GM10847 (cell line): Measurements from ENCODE around the gene MAEA.

Source experiments
- POLR2A ChIP-seq: IDR thresholded peaks from 2 replicates; pipeline ENCODE4 v1.6.1; 2011; ENCODE audit not compliant: insufficient read length; ENCODE audit errors: extremely low read depth

The MAEA gene

DNA sequence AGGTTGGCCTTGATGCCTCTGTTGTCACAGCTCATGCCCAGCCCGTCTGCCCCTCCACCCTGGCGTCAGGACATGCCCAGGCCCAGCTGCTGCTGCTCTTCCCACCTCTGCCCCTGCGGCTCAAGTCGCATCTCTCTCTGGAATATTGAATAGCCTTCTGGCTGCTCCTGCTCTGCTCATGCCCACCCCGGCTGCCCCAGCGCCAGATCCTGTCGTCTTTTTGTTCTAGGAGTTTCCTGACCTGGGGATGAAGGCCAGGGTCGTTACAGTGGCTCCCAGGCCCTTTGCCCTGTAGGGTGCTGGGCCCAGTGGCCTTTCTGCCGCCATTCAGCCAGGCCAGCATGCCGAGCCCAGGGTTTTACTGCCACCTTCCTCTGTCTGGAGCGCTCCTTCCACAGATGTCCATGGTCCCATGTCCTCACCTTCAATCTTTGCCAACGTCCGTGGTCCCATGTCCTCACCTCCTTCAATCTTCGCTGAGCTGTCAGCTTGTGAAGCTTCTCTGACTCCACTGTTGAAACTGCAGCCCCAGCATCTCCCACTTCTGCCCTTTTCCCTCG, 9.7 kb downstream of the MAEA start:
- TF ChIP-seq POLR2A, result no peak

DNA sequence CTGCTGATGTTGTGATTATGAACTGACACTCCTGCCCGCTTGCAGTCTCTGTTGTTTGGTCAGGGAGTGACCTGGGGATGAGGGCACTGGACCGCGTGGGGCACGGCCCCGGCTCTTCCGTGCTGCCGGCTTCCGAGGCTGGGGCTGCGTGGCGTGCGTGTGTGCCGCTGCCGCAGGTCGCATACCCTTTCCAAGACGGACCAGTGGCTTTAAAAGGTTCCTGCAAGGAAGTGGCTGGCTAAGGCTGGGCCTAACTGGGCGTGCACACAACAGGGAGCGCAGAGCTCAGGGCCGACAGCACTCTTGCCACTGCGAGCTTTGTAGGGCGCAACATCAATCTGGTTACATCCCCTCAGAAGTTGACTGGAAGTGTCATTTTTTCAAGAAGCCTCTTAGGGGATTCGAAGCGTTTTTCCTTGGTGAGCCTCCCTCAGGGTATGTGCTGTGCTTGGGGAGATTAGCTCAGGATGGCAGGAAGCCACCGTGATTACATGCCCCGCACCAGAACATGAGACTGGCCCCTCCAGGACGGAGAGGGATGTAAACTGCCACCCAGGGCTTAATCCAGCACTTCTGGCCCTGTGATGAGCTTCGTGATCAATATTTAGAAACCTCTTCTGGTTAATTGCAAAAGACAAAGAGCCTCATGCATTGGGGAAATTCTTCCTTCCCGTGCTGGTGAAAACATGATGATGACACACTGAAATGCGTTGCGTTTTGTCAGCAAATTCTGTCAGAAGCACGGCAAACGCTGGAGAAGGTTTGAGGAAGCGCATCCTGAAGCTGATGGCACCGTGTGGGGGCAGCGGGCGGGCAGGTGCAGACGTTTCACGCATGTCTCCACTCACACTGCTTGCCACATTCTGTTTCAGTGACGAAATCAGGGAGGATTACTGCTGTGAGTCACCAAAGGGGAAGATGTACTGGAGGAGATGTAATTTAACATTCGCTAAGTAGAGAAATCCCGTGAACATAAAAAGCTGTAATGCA, 11.1 kb downstream of the MAEA start:
- TF ChIP-seq POLR2A, result no peak

DNA sequence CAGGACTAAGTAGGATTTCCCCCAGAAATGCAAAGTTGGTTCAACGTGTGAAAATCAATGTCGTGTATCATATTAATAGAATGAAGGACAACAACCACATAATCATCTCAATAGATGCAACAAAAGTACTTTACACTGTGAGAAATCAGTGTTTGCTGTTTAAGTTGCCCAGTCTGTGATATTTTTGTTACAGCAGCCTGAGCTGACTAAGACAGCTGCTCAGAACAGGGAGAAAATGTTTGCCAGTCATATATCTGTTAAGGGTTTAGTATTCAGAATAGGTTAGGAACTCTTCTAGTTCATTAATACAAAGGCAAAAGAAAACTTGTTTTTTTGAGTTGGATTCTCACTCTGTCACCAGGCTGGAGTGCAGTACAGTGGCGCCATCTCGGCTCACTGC, 12.5 kb downstream of the MAEA start:
- no peak for TF ChIP-seq POLR2A

DNA sequence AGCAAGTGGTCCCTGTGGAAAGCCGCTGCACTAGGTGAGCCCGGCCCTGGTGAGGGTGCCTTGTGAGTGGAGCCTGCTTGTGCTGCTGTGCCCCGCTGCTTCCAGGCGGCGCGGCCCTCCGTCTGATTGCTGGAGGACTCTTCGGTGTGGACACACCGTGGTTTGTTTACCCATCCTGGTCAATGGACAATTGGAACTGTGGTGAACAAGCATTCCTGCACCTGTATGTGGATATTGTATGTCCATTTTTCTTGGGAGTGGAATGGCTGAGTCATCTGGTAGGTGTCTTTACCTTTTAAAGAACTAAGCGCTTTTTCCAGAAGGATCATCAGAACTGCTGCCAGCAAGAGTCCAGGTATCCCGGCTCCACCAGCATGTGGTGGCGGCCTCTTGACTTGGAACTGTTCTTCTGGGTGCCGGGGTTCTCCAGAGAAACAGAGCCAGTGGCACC, 15.6 kb downstream of the MAEA start:
- no peak for TF ChIP-seq POLR2A

DNA sequence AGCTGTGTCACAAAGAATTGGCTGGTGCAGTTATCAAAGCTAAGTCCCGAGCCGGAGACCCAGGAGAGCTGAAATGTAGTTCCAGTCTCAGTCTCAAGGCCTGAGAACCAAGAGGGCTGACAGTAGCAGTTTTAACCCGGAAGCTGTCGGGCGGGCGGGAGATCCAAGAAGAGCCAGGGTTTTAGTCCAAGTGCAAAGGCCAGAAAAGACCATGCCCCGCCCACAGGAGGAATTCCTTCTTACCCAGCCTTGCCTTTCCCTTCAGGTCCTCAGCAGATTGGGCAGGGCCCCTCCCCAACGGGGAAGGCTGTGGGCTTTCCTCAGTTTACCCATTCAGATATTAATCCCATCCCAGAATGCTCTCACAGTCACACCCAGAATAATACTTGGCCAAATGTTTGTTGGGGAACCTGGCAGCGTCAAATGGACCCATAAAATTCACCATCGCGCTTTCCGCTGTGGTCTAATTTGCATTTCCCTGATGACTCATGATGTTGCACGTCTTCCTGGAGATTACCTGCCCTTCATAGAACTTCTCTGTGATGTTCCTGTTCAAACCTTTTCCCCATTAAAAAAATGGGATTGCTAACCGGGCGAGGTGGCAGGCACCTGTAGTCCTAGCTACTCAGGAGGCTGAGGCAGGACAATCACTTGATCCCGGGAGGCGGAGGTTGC, 16.2 kb downstream of the MAEA start:
- no peak for TF ChIP-seq POLR2A

DNA sequence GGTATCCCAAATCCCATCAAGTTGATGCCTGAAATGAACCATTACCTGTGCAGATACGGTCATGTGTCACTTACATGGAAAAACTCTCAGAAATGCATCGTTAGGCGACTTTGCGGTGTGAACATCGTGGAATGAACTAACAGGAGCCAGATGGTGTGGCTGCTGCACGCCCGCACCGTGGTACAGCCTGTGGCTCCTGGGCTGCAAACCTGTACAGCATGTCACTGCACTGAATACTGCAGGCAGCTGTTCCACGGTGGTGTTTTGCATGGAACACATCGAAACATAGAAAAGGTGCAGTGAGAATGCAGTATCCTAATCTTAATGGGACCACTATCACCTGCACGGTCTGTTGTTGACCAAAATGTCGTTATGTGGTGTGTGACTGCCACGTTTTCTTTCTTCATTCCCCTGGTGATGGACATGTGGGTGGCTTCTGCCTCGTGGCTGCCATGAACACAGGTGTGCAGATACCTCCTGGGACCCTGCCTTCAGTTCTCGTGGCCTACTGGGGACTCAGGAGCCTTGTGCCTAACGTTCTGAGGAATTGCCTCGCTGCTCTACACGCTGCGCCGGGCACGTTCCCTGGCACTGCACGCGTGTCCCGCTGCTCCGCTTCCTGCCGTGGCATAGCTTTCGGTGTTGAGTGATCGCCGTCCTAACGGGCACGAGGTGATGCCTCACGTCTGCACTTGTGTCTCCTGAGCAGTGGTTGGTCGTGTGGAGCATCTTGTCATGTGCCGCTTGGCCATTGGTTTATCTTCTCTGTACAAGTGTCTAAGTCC, 18.5 kb downstream of the MAEA start:
- no peak for TF ChIP-seq POLR2A

DNA sequence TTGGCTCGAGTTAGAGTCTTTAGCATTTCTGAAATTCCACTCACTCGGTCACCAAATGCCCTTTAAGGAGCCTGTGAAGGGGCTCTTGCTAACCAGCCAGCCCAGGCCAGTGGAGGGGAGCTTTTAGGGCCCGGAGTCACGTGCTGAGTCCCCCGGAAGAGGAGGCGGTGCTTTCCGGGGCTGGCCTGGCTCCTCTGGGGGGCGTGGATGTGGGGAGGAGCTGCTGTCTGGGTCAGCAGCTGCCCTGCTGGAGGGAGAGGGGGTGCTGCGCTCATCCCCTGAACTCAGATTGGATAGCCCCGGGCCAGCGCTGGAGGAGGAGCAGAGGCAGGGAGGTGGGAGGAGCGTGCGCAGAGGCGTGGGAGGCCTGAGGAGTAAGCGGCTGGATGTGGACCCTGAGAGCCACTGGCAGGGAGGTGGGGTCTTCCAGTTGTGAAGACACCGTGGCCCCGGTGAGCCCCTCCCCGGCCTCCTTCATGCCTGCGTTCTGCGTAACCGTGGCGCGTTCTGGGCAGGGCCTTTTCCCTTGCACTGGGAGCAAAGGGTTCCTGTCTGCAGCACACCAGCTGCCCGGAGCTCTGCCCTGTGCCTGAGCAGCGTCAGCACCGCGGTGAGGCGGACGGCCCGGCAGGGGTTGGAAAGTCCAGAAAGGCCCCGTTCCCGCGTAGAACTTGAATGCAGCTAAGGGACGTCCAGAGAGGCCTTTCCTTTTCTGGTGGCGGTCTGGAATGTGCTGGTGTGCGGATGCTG, 19.7 kb downstream of the MAEA start:
- no peak for TF ChIP-seq POLR2A

DNA sequence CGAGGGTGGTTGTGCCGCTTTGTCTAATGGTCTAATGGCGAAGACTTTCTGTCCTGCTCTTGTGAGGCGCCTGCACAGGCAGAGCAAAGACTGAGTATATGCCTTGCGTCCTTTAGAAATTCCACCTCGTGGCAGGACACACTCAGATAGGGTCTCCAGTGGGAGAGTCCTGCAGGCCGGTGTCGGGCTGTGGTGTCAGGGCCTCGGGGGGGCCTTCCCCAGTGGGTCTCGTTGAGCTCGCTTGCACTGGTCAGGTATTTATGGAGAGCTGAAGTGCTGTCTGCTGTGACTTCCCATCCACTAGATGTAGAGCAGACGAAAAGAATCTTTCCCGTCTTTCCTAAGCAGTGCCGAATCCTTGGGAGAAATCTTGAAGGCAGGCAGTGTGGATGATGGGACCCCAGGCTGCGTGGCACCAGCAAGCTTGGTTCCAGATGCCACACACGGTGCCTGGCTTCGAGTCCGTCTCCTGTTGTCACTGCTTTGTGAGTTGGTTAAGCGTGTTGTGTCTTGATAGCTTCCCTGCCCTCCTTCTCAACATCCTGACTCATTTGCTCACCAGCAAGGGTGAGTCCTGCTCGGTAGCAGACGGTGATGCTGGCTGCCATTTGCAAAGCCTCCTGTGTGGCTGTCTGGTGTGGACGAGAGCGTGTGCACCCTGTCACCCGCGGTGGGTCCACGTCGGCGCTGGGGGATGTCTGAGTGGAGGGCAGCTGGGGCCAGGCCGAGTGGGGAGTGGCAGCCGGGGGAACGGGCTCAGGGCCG, 20.5 kb downstream of the MAEA start:
- TF ChIP-seq POLR2A, result no peak

DNA sequence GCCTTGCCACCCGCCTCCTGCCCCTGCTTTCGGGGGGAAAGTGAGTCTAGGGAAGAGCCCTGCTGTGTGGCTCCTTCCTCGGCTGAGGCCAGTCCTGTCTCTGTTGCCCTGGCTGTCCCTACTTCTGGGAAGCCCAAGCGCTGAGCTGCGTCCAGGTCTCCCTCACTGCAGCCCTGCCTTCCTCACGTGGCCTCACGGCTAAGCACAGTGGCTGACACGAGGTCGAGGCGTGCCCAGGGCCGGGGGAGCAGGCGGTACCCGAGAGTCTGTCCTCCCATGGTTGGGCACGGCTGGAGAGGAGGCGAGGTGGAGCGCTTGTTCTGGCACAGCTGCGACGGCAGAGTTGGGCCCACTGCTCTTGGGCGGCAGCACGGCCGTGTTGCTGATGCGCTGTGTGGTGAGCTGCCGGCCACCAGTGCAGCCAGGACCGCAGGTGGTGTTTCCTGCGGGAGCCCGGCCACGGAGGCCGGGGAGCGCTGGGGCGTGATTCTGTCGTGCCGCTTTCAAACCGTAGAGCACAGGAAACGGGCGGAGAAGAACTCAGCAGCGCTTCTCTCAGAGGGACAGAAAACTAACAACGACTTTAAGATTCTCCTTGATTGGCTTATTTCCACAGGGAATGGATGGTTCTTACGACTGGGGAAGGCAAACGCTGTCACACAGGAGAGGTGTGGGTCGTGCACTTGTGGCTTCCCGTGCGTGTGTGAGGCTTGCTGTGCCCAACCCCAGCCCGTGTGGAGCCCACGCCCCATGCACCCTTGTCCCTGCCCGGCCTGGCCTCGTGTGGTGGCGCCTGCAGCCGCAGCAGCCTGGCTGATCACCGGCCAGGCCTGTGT, 21.3 kb downstream of the MAEA start:
- no peak for TF ChIP-seq POLR2A

DNA sequence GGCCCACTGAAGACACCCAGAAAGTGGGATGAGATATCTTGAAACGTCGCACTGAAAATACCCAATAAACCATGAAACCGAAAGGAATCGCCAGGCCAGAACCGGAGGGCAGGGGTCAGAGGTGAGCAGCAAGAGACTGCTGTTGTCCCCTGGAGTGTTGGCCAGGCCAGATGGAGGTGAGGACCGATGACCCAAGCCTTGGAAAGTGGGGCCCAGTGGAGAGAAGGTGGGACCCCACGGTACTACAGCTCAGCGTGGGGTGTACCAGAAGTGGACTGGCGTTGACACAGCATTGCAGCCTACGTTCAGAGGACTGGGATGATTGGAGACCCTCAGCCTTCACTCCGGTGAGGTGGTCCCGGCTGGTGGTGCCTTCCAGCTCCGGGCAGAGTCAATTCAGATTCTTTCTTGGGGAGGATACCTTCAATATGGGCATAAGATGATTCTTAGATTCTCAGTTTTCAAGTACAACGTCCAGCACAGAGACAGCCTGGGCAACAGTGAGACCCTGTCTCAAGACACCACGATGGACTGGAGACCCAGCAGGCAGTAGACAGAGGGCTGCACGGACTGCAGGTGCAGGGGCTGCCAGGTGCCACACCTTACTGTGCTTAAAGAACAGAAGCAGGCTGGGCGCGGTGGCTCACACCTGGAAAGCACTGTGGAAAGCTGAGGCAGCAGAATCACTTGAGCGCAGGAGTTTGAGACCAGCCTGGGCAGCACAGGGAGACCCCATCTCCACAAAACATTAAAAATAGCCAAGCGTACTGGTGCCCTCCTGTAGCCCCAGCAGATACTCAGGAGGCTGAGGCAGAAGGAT, 23.3 kb downstream of the MAEA start:
- no peak for TF ChIP-seq POLR2A

DNA sequence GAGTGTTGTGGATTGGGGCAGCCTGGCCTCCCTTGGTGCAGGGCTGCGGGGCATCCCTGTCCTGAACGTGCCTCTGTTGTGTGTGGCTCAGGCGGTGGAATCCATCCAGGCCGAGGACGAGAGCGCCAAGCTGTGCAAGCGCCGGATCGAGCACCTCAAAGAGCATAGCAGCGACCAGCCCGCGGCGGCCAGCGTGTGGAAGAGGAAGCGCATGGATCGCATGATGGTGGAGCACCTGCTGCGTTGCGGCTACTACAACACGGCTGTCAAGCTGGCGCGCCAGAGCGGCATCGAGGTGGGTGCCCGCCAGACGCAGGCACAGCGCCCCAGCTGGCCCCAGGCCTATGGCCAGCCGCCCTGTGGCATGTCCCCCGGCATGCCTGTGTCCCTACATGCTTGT, 25.6 kb downstream of the MAEA start:
- TF ChIP-seq POLR2A, result no peak

DNA sequence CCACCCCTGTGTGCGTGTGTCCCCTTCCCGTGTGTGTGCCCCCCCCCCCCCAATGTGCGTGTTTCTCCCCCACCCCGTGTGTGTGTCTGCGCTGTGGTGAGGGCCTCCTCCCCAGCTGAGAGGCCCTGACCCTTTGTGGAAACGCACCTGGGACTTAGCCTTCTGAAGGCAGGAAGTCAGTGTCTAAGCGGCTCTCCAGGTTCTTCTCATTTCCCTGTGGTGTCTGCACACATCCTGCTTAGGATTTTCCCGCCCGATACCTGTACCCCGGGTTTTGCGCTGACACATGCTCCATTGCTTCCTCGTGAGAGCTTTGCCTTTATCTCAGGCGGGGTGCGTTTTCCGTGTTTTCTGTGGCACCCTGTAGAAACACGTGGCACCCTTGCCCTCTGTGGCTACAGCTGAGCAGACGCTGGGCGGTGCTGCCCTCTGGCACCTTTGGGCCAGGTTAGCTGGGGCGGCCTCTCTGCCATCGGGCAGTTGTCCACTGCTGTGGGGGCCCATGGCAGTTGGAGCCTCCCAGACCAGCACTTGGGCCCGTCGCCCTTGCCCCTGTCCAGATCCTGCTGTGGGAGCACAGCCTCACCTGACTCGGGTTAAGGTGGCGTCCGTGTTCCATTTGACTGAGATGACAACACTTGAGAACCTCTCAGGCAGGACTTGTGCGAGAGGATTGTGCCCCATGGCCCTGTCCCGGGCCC, 26.3 kb downstream of the MAEA start:
- no peak for TF ChIP-seq POLR2A
